Neural cell (in vitro differentiated cells): ENCODE results near the gene DIAPH2.

Experiments used
- CTCF ChIP-seq: fragments of 450-650 bp; IDR thresholded peaks from 2 replicates; pipeline ENCODE4 v1.5.1; 2014; ENCODE audit warnings: antibody characterized with exemption, mild to moderate bottlenecking, moderate library complexity; ENCODE audit not compliant: poor library complexity, severe bottlenecking
- EZH2 ChIP-seq: fragments of 200-600, 300-800 bp; shearing (Covaris generic), sonication (generic); IDR thresholded peaks from 2 replicates; pipeline ENCODE4 v1.6.1; 2014; ENCODE audit warnings: antibody characterized with exemption, low read length, borderline replicate concordance, mild to moderate bottlenecking; ENCODE audit not compliant: insufficient read depth, poor library complexity, severe bottlenecking
- RAD21 ChIP-seq: fragments of 450-650 bp; conservative IDR thresholded peaks from 2 replicates; pipeline ENCODE4 v1.6.1; 2014; ENCODE audit warnings: antibody characterized with exemption, mild to moderate bottlenecking, moderate library complexity

GRCh38 chrX:97089116-97089515 lies 404.5 kb downstream of the DIAPH2 start:
- no peak for TF ChIP-seq EZH2
- TF ChIP-seq RAD21 = no peak
- TF ChIP-seq CTCF = no peak
